Keratinocyte (primary cell): ENCODE data around the gene PRR22. TPM values are rescaled to one million over a fixed set of nuclear protein-coding genes. Genes with fewer than 3 reads are reported as not detected.
A peak's percentile ranks its signal among the peaks of the same experiment; 100 is the strongest.

Source experiments
- DNase-seq: peaks from one replicate; pipeline ENCODE4 v3.0.0-alpha.2; 2011; ENCODE audit warnings: low read depth, missing footprints, low spot score
- FAIRE-seq: peaks from 2 replicates; lab custom pipeline; 2011; peaks lifted over from hg19 to GRCh38; lab: Jason Lieb, UNC
- H2AFZ ChIP-seq: 2 replicates; pipeline ENCODE4 v1.6.0; 2012; ENCODE audit warnings: low read length, control low read depth, inconsistent platforms; ENCODE audit not compliant: control insufficient read depth
- H3K27ac ChIP-seq: 2 replicates; pipeline ENCODE4 v1.5.1; 2011; ENCODE audit warnings: low read length; ENCODE audit not compliant: control insufficient read depth, insufficient read depth
- H3K27me3 ChIP-seq: 3 replicates; pipeline ENCODE4 v1.6.0; 2011; ENCODE audit warnings: low read length; ENCODE audit not compliant: control insufficient read depth, insufficient read depth; ENCODE audit errors: extremely low read depth
- H3K36me3 ChIP-seq, 2 experiments: 2 replicates in 1 of 2; 3 replicates in 1 of 2; pipeline ENCODE4 v1.5.1; 2011; ENCODE audit warnings: low read length in 2 of 2, mild to moderate bottlenecking in 1 of 2; ENCODE audit not compliant: control insufficient read depth in 2 of 2, insufficient read depth in 2 of 2; ENCODE audit errors: extremely low read depth in 1 of 2
- H3K4me1 ChIP-seq: 3 replicates; pipeline ENCODE4 v1.5.1; 2011; ENCODE audit warnings: low read length; ENCODE audit not compliant: control insufficient read depth, insufficient read depth; ENCODE audit errors: extremely low read depth
- H3K4me2 ChIP-seq: 3 replicates; pipeline ENCODE4 v1.6.0; 2011; ENCODE audit warnings: low read depth, low read length; ENCODE audit not compliant: control insufficient read depth, insufficient read depth; ENCODE audit errors: extremely low read depth
- H3K4me3 ChIP-seq, 3 experiments: fragments of 200-600 bp in 1 of 3; sonication (generic) in 1 of 3; 2 replicates in 2 of 3; 3 replicates in 1 of 3; pipeline ENCODE4 v1.5.1; 2011 to 2016; ENCODE audit warnings: low read length in 3 of 3, mild to moderate bottlenecking in 3 of 3, control low read depth in 2 of 3, inconsistent platforms in 1 of 3, low read depth in 1 of 3, mixed read lengths in 1 of 3, mixed run types in 1 of 3, moderate library complexity in 1 of 3; ENCODE audit not compliant: control insufficient read depth in 2 of 3, insufficient read depth in 2 of 3; ENCODE audit errors: extremely low read depth in 1 of 3
- H3K79me2 ChIP-seq: 2 replicates; pipeline ENCODE4 v1.6.0; 2012; ENCODE audit warnings: low read length; ENCODE audit not compliant: control insufficient read depth, insufficient read depth
- H3K9ac ChIP-seq: 3 replicates; pipeline ENCODE4 v1.6.0; 2011; ENCODE audit warnings: low read length; ENCODE audit not compliant: control insufficient read depth, insufficient read depth; ENCODE audit errors: extremely low read depth
- H3K9me1 ChIP-seq: 3 replicates; pipeline ENCODE4 v1.6.0; 2011; ENCODE audit warnings: low read length; ENCODE audit not compliant: control insufficient read depth, insufficient read depth; ENCODE audit errors: extremely low read depth
- H3K9me3 ChIP-seq: 2 replicates; pipeline ENCODE4 v1.5.1; 2012; ENCODE audit warnings: low read depth, low read length; ENCODE audit not compliant: control insufficient read depth
- H4K20me1 ChIP-seq: 3 replicates; pipeline ENCODE4 v1.6.0; 2011; ENCODE audit warnings: low read length; ENCODE audit not compliant: control insufficient read depth, insufficient read depth; ENCODE audit errors: extremely low read depth
- EZH2 ChIP-seq: IDR thresholded peaks from one replicate; pipeline ENCODE4 v1.6.1; 2012; ENCODE audit warnings: inconsistent platforms, mild to moderate bottlenecking, low read length, moderate library complexity
- dilution Hi-C: fragments of 300-500 bp; cut with MboI; formaldehyde crosslinking; loops from one replicate; pipeline ENCODE4 v1.7.0; 2020; ENCODE audit warnings: low sequenced_read_pairs; ENCODE audit not compliant: extremely low pct_ligation_motif_present
- polyA plus RNA-seq, 5 experiments: library from polyadenylated mRNA; depleted of rRNA in 3 of 5; stranded (reverse) in 3 of 5; stranded (forward) in 1 of 5; unstranded in 1 of 5; fragments of >200 nt; gene quantifications; 1 replicate in 1 of 5; 2 replicates in 3 of 5; 3 replicates in 1 of 5; pipeline versions ENCODE4 v1.2.1 to v1.2.3, GENCODE V29; 2011 to 2012; ENCODE audit warnings: missing spikeins in 2 of 5, low read depth in 1 of 5, low replicate concordance in 1 of 5
- TF ChIP-seq, protein P1 (sequence below), 3 experiments: IDR thresholded peaks in 1 of 3; conservative IDR thresholded peaks in 1 of 3; optimal IDR thresholded peaks in 1 of 3; 2 replicates in 2 of 3; 3 replicates in 1 of 3; pipeline versions ENCODE3 to v1.5.1; 2011; ENCODE audit warnings: low read length in 3 of 3, mild to moderate bottlenecking in 3 of 3, moderate library complexity in 2 of 3, control low read depth in 1 of 3, inconsistent platforms in 1 of 3; ENCODE audit not compliant: insufficient read depth in 2 of 3; ENCODE audit errors: extremely low read depth in 1 of 3

The PRR22 gene
- polyA plus RNA-seq, 1 donor (not counting 4 experiments of a cell fraction or from before 2014, with no cell fraction given), result 0.55 TPM

DNA sequence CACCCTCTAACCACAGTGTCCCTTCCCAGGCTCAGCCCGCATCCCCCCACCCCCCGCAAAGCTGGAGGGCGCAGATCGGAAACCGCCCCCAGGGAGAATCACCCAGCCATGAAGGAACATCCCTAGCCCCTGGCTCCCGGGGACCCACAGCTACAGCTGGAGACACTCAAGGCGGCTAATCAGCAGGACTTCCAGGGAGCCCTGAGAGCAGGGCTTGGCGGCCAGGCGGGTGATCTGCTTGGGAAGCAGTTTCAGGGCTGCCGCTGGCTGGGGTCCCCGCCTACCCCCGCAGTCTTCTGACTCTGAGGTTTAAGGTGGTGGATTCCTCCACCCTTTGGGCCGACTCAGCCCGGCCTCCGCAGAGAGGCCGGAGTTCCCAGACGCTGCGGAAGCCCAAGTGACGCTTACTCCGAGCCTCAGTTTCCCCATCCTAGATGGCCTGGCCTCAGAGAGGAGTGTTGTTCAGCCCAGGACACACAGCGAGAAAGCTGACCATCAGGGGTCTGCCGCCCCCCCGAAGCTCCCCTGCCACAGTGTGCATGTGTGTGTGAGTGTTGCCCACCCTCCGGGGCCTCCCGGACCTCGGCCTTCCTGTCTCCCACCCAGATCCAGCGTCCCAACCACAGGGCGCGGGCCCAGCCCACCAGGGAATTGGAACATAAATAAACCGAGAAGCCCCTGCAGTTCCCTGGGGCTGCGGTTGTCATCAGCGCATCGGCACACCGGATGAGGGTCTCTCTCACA lies 45.2 kb upstream of the PRR22 start:
- no peaks in the 10 kb centered on the region for H3K9me1 ChIP-seq
- dilution Hi-C loops, result no loop called here
- no peak overlapping the region for H3K4me2 ChIP-seq
- no peaks in the 10 kb centered on the region for H3K79me2 ChIP-seq
- H4K20me1 ChIP-seq, result no peaks in the 10 kb centered on the region
- no peaks in the 10 kb centered on the region for H3K9me3 ChIP-seq
- H3K27me3 ChIP-seq, result peaks cover 15% of the 10 kb centered on the region
- H3K4me1 ChIP-seq, result no peaks in the 10 kb centered on the region
- H2AFZ ChIP-seq, result no peak overlapping the region
- no peak overlapping the region for H3K27ac ChIP-seq
- H3K4me3 ChIP-seq, result no peak overlapping the region
- no peaks in the 10 kb centered on the region for H3K36me3 ChIP-seq
- DNase-seq (no peak), FAIRE-seq (no peak)
- TF ChIP-seq EZH2, result no peak
- TF ChIP-seq, protein P1, sequence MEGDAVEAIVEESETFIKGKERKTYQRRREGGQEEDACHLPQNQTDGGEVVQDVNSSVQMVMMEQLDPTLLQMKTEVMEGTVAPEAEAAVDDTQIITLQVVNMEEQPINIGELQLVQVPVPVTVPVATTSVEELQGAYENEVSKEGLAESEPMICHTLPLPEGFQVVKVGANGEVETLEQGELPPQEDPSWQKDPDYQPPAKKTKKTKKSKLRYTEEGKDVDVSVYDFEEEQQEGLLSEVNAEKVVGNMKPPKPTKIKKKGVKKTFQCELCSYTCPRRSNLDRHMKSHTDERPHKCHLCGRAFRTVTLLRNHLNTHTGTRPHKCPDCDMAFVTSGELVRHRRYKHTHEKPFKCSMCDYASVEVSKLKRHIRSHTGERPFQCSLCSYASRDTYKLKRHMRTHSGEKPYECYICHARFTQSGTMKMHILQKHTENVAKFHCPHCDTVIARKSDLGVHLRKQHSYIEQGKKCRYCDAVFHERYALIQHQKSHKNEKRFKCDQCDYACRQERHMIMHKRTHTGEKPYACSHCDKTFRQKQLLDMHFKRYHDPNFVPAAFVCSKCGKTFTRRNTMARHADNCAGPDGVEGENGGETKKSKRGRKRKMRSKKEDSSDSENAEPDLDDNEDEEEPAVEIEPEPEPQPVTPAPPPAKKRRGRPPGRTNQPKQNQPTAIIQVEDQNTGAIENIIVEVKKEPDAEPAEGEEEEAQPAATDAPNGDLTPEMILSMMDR (optimal IDR thresholded peaks at IDR 0.05 in 1 of 3, IDR thresholded peaks at IDR 0.05 in 1 of 3, conservative IDR thresholded peaks at IDR 0.05 in 1 of 3; ENCODE audit: extremely low read depth in 1 of 3, insufficient read depth in 2 of 3, low read length in 3 of 3), result no peak
- H3K9ac ChIP-seq, result no peak overlapping the region

DNA sequence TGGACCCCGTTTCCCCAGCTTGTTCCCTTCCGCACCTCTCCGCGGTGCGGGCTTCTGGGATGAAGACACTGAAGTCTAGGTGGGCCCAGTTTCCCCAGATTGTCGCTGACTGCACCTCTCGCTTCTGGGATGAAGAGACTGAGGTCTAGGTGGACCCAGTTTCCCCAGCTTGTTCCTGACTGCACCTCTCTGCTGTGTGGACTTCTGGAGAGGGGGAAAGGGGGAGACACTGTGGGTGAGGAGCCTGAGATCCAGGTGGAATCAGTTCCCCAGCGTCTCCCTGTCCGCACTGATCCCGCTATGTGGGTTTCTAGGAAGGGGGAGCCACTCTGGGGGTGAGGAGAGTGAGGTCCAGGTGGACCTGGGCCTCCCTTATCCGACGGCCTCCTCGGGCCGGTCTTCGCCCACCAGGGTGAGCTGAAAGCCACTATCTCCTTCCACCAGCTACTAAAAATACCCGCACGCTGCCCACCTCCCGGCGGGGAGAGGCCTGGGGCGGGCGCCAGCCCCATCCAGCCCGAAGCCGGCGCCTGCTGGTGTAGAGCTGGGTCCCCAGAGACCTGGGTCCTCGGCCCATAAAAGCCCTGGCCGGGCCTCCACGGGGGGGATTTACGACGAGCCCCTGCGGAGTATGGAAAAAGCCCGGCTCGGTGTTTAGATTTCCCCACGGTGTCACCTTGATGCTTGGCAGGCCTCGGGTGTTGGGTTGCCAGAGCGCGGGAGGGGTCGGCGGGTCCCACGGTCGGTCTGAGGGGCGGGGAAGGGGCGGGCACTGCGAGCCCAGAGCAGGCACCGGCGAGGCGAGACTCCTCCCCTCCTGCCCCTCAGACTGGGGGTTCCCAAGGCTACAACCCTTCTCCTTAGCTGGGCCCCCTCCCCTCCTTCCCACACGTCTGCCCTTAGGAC lies 44.4 kb upstream of the PRR22 start:
- Histone ChIP-seq H3K9me1 (no peaks in the 10 kb centered on the region), H3K79me2 (no peaks in the 10 kb centered on the region), H3K4me1 (no peaks in the 10 kb centered on the region), H3K27ac (peak overlapping the region; percentile 53), H3K9me3 (no peaks in the 10 kb centered on the region), H3K27me3 (peaks cover 15% of the 10 kb centered on the region), H4K20me1 (no peaks in the 10 kb centered on the region), H3K9ac (peak overlapping the region; percentile 76), H2AFZ (peak overlapping the region; percentile 85), H3K4me3 (peak overlapping the region; percentile 28 to 72 (median 58)), H3K36me3 (no peaks in the 10 kb centered on the region), H3K4me2 (peak overlapping the region; percentile 89)
- FAIRE-seq, result no peak
- dilution Hi-C loops, result no loop called here
- no peak for TF ChIP-seq EZH2
- TF ChIP-seq, protein P1 (optimal IDR thresholded peaks at IDR 0.05 in 1 of 3, IDR thresholded peaks at IDR 0.05 in 1 of 3, conservative IDR thresholded peaks at IDR 0.05 in 1 of 3; ENCODE audit: extremely low read depth in 1 of 3, insufficient read depth in 2 of 3, low read length in 3 of 3), result no peak
- no peak for DNase-seq
